HFF-Myc (cell line): ENCODE results near the gene BCAS4.

Experiments
- DNase-seq: peaks from one replicate; pipeline ENCODE4 v3.0.0-alpha.2; 2011; ENCODE audit warnings: low read depth; ENCODE audit errors: extremely low read depth
- H3K4me3 ChIP-seq: replicated peaks from 2 replicates; pipeline ENCODE4 v1.5.1; 2011; ENCODE audit warnings: low read depth, mild to moderate bottlenecking, control low read depth, low read length
- TF ChIP-seq, protein P1 (sequence below): IDR thresholded peaks from 2 replicates; pipeline ENCODE4 v1.5.1; 2012; ENCODE audit warnings: mild to moderate bottlenecking, low read depth, low read length, control low read depth; ENCODE audit errors: missing control alignments

BCAS4 gene

DNA sequence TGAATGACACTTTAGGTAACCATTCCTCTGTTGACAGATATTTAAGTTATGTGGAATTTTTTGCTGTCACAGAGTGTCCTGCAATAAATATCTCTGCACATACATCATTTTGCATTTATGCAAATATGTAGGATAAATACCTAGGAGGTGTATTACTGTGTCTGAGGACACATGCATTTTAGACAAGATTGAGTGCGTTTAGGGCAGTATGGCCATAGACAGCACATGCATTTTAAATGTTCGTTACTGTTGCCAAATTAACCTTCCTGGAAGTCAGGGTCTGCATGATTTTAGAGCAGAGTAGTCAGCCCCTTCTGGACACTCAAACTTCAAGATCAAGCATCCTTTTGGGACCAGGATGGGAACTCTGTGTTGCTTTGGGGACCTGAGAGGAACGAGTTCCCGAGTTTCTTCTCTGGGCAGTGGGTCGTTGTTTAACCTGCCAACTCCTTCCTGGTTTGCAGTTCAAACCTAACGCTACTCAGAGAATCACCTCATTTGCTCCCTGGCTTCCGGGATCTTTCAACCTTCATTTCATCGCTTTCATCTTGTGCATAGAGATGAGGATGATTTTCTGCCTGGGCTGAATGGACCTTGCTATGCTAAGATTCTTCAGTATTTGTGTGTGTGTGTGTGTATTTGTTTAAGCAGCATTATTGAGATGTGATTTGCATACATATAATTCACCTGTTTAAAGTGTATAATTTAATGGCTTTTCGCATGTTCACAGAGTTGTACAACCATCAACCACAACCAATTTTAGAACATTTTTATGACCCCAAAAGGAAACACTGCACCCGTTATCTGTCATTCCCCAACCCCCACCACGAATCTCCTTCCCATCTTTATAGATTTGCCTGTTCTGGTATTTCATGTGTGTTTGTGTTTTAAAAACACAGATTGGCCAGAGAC is 9.8 kb downstream of the BCAS4 start:
- TF ChIP-seq, protein P1, sequence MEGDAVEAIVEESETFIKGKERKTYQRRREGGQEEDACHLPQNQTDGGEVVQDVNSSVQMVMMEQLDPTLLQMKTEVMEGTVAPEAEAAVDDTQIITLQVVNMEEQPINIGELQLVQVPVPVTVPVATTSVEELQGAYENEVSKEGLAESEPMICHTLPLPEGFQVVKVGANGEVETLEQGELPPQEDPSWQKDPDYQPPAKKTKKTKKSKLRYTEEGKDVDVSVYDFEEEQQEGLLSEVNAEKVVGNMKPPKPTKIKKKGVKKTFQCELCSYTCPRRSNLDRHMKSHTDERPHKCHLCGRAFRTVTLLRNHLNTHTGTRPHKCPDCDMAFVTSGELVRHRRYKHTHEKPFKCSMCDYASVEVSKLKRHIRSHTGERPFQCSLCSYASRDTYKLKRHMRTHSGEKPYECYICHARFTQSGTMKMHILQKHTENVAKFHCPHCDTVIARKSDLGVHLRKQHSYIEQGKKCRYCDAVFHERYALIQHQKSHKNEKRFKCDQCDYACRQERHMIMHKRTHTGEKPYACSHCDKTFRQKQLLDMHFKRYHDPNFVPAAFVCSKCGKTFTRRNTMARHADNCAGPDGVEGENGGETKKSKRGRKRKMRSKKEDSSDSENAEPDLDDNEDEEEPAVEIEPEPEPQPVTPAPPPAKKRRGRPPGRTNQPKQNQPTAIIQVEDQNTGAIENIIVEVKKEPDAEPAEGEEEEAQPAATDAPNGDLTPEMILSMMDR, result no peak
- no peak overlapping the region for H3K4me3 ChIP-seq
- no peak for DNase-seq

DNA sequence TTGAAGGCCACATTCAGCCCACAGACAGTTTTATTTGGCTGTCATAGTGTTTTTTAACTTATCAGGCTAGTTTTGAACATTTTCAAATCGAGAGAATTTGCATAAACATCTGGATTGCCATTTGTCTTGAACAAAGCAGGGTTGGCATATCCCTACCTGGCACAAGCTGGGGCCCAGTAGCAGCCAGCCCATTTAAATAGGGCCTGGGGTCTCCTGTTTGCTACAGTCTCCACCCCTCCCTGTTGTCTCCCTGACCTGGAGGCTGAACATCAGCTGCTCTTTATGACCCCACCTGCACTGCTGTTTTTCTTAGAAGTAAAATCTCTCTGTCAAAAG is 10.5 kb downstream of the BCAS4 start:
- TF ChIP-seq, protein P1, result no peak
- DNase-seq, result no peak
- no peak overlapping the region for H3K4me3 ChIP-seq

DNA sequence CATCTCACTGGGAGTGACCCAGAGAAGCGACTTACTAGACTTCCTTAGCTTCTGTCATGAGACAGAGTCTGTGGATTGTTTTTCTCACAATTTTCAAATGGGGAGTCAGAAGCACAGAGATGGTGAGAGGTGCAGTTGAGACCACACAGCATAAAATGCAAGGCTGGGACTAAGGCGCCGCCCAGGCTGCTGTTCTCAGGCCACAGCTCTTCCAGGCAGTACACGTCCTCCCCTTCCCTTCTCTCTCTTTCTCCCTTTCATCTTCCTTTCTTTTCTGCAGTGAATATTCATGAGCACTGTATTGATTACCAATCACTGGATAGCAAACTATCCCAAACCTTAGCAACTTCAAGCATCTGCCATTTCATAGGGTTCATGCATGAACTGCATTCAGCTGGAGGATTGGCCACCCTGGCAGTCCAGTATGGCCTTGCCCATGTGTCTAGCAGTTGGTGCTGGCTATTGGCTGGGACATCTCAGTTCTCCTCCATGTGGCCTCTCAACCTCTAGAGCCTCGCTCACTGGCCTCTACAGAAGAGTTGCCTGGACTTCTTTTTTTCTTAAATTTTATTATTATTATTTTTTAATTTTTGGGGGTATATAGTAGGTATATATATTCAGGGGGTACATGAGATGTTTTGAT is 11.4 kb downstream of the BCAS4 start:
- TF ChIP-seq, protein P1, result no peak
- no peak for DNase-seq
- no peak overlapping the region for H3K4me3 ChIP-seq

DNA sequence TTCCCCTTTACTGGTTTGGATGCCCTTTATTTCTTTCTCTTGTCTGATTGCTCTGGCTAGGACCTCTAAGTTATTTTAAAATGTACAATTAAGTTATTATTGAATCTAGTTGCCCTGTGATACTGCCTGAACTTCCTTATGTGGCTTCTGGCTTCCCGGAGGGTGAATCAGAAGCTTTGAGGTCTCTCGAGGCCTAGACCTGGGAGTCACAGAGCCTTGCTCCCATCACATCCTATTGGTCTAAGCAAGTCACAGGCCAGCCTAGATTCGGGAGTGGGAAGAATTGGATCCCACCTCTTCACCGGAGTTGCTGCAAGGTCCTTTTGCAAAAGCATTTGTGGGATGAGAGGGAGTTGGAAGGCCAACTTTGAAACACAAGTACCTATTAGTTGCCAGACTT is 15.2 kb downstream of the BCAS4 start:
- no peak for DNase-seq
- H3K4me3 ChIP-seq, result no peak overlapping the region
- TF ChIP-seq, protein P1, result no peak

DNA sequence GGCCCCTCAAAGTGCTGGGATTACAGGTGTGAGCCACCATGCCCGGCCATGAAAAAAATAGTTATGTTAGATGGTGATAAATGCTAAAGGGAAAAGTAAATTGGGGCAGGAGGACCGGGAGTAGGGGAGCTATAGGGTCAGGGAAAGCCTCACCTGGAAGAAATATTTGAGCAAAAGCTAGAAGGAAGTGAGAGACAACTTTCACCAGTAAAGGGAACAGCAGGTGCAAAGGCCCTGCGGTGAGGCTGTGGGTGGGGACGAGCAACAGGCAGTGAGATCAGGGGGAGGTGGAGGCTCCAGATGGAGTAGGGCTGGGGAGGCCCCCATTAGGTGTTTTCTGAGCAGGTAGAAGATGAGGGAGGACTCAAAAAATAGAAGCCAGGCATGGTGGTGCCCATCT is 16.0 kb downstream of the BCAS4 start:
- TF ChIP-seq, protein P1, result no peak
- no peak overlapping the region for H3K4me3 ChIP-seq
- no peak for DNase-seq

DNA sequence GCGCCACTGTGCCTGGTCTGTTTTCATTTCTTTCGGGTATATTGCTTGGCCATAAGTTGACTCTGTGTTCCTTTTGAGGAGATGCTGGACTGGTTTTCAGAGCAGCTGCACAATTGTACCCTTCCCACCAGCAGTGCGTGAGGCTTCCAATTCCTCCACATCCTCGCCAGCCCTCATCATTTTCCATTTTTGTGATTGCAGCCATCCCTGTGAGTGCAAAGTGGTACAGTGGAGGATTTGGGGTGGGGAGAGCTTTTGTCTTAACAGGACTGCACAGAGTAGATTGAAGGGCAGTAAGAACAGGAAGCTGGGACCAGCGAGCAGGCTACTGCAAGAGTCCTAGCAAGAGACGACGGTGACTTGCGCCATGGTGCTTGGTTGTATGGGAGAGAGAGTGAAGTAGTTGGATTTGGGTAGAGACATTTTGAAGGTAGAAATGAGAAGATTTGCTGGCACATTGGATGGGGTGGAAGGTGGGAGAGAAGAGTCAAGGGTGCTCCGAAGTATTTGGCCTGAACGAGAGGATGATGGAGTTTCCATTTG is 18.3 kb downstream of the BCAS4 start:
- no peak overlapping the region for H3K4me3 ChIP-seq
- TF ChIP-seq, protein P1, result no peak
- no peak for DNase-seq
